NB4 (cell line): ENCODE data around the gene PEAK1.

ENCODE experiments used
- CTCF ChIP-seq: IDR thresholded peaks from one replicate; pipeline ENCODE4 v1.5.1; 2012; ENCODE audit warnings: low read depth, low read length
- MAX ChIP-seq: IDR thresholded peaks from 2 replicates; pipeline ENCODE4 v1.6.1; 2011; ENCODE audit warnings: low read depth, low read length
- MYC ChIP-seq: IDR thresholded peaks from 2 replicates; pipeline ENCODE4 v1.6.1; 2011; ENCODE audit warnings: low read depth, low read length
- POLR2A ChIP-seq: IDR thresholded peaks from 2 replicates; pipeline ENCODE4 v1.6.1; 2011; ENCODE audit warnings: mild to moderate bottlenecking; ENCODE audit not compliant: insufficient read length; ENCODE audit errors: extremely low read depth

- TF ChIP-seq POLR2A (no peak), CTCF (no peak), MYC (no peak), MAX (no peak)
Measured at GRCh38 chr15:77436822-77437221, 16.9 kb upstream of the PEAK1 start.
